ENCODE measurements around the gene MYH11.

Gene MYH11

DNA sequence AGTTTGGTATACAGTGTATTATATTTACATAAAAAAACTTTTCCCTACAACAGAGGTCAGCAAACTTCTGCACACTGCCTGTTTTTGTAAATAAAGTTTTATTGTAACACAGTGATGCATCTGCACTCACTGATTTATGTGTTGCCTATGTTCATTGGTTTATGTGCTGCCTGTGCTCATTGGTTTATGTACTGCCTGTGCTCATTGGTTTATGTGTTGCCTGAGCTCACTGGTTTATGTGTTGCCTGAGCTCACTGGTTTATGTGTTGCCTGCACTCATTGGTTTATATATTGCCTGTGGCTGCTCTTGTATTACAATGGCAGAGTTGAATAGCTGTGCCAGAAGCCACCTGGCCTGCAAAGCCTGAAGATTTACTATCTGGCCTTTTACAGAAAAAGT lies 81.6 kb downstream of the MYH11 start:
- Histone ChIP-seq H3K27me3 (replicated peaks; ENCODE audit: control insufficient read depth, insufficient read depth, low read length) (peaks cover 14% of the 10 kb centered on the region), H3K36me3 (ENCODE audit: control insufficient read depth, insufficient read depth, low read length, severe bottlenecking) (no peaks in the 10 kb centered on the region), H3K9ac (ENCODE audit: low read length) (no peak overlapping the region), H3K4me3 (ENCODE audit: low read length) (no peak overlapping the region), H3K4me1 (ENCODE audit: control insufficient read depth, insufficient read depth, low read length) (peaks cover 10% of the 10 kb centered on the region), H3K9me3 (ENCODE audit: control insufficient read depth, low read length) (no peaks in the 10 kb centered on the region)
- DNase-seq (ENCODE audit: low read depth) = no peak

DNA sequence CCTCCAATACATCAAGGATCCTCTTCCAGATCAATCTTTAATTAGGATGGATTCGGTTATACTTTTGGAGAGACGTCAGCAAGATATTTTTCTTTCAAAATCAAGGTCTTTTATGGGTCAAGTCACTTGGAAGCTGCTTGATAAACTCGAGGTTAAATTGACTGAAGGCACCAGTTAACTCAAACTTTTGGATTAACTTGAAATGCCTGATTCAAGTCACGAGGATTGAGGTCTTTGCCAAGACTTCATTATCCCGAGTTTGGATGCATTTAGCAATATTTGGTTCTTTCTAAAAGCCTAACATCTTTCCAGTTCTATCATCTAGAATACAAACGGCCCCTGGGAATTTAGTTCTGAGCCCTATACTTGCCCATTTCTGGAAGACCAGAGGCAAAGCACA lies 82.9 kb downstream of the MYH11 start:
- no peak overlapping the region for H3K4me3 ChIP-seq (ENCODE audit: low read length)
- peak; percentile 27 for DNase-seq (ENCODE audit: low read depth)
- H3K36me3 ChIP-seq (ENCODE audit: control insufficient read depth, insufficient read depth, low read length, severe bottlenecking) = no peaks in the 10 kb centered on the region
- H3K9ac ChIP-seq (ENCODE audit: low read length) = no peak overlapping the region
- H3K9me3 ChIP-seq (ENCODE audit: control insufficient read depth, low read length) = no peaks in the 10 kb centered on the region
- peaks cover 7% of the 10 kb centered on the region for H3K27me3 ChIP-seq (replicated peaks; ENCODE audit: control insufficient read depth, insufficient read depth, low read length)
- H3K4me1 ChIP-seq (ENCODE audit: control insufficient read depth, insufficient read depth, low read length) = peaks cover 13% of the 10 kb centered on the region

DNA sequence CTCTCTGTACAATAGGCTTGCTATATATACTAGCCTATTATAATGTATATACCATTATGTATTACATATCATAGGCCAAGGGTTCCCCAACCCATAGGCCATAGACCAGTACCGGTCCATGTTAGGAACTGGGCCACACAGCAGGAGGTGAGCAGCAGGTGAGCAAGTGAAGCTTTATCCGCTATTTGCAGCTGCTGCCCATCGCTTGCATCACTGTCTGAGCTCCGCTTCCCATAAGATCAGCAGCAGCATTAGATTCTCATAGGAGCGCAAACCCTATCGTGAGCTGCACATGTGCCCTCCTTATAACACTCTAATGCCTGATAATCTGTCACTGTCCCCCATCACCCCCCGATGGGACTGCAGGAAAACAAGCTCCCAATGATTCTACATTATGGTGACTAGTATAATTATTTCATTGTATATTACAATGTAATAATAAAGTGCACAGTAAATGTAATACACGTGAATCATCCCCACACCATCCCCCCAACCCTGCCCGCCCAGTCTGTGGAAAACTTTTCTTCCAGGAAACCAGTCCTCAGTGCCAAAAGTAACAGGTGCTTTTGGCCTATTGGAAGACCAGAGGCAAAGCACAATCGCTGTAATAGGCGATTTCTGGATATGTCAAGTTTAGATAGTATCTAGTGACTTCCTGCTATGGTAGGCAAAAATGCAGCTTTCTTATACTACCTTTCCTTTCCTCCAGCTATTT lies 84.1 kb downstream of the MYH11 start:
- H3K4me3 ChIP-seq (ENCODE audit: low read length) = no peak overlapping the region
- H3K9me3 ChIP-seq (ENCODE audit: control insufficient read depth, low read length) = no peaks in the 10 kb centered on the region
- H3K27me3 ChIP-seq (replicated peaks; ENCODE audit: control insufficient read depth, insufficient read depth, low read length) = no peaks in the 10 kb centered on the region
- H3K4me1 ChIP-seq (ENCODE audit: control insufficient read depth, insufficient read depth, low read length) = peaks cover 13% of the 10 kb centered on the region
- no peak for DNase-seq (ENCODE audit: low read depth)
- H3K9ac ChIP-seq (ENCODE audit: low read length) = no peak overlapping the region
- H3K36me3 ChIP-seq (ENCODE audit: control insufficient read depth, insufficient read depth, low read length, severe bottlenecking) = no peaks in the 10 kb centered on the region

DNA sequence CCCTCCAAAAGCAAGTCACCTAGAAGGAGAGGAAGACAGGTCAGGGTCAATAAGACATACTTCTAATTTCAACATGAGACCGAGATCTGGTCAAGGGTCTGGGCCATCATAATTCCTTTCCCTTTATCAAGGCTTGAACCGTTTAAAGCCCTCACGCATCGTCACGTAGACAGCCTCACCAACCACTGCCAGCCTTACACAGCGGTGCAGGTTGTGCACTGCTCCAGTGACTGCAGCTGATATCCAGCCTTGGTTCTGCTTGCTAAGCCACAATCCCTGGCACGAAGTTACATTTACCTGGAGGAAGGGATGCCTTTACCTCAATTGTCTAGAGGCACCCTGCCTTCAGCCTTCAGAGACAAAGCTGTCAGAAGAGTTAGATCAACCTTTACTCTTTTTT lies 85.1 kb downstream of the MYH11 start:
- Histone ChIP-seq H3K4me1 (ENCODE audit: control insufficient read depth, insufficient read depth, low read length) (peaks cover 13% of the 10 kb centered on the region), H3K4me3 (ENCODE audit: low read length) (no peak overlapping the region), H3K36me3 (ENCODE audit: control insufficient read depth, insufficient read depth, low read length, severe bottlenecking) (no peaks in the 10 kb centered on the region), H3K27me3 (replicated peaks; ENCODE audit: control insufficient read depth, insufficient read depth, low read length) (no peaks in the 10 kb centered on the region), H3K9me3 (ENCODE audit: control insufficient read depth, low read length) (no peaks in the 10 kb centered on the region), H3K9ac (ENCODE audit: low read length) (no peak overlapping the region)
- DNase-seq (ENCODE audit: low read depth) = no peak

DNA sequence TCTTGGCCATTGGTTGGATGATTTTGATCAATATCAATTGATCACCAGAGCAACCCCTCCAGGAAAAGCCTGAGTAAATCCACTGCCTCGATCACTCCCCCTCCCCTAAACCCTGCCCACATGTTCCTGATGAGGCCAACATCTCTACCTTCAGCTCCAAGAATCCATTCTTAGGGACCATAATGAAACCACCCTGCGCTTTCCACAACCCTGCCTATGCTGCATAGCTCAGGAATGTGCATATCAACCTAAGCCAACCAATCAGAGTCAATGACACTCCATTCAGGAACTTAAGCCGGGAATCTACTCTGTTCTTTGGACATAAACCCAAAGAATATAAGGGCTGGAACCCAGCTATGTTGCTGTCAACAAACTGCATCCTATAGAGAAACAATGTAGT lies 86.3 kb downstream of the MYH11 start:
- no peaks in the 10 kb centered on the region for H3K27me3 ChIP-seq (replicated peaks; ENCODE audit: control insufficient read depth, insufficient read depth, low read length)
- no peaks in the 10 kb centered on the region for H3K9me3 ChIP-seq (ENCODE audit: control insufficient read depth, low read length)
- no peak overlapping the region for H3K9ac ChIP-seq (ENCODE audit: low read length)
- H3K4me3 ChIP-seq (ENCODE audit: low read length) = peak overlapping the region; percentile 15
- no peak for DNase-seq (ENCODE audit: low read depth)
- no peaks in the 10 kb centered on the region for H3K36me3 ChIP-seq (ENCODE audit: control insufficient read depth, insufficient read depth, low read length, severe bottlenecking)
- peaks cover 19% of the 10 kb centered on the region for H3K4me1 ChIP-seq (ENCODE audit: control insufficient read depth, insufficient read depth, low read length)

DNA sequence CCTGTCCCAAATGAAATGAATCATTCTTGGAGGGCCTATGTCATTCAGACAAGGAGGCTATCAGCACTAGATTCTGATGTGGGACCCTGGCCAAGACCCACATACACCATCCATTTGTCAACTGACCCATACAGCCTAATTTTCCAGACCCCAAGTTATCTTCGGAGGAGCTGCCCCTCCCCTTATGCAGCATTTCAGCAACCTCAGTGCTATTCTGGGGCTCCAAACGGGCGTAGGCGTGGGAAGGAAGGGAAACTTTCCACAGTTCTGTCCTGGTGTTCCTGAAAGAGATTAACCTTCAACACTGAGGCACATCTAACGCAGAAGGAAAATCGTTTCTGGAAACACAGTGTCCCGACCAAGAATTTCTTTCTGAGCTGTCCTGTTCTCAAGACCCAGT lies 86.7 kb downstream of the MYH11 start:
- no peaks in the 10 kb centered on the region for H3K9me3 ChIP-seq (ENCODE audit: control insufficient read depth, low read length)
- DNase-seq (ENCODE audit: low read depth) = no peak
- H3K4me1 ChIP-seq (ENCODE audit: control insufficient read depth, insufficient read depth, low read length) = peaks cover 21% of the 10 kb centered on the region
- no peaks in the 10 kb centered on the region for H3K36me3 ChIP-seq (ENCODE audit: control insufficient read depth, insufficient read depth, low read length, severe bottlenecking)
- H3K4me3 ChIP-seq (ENCODE audit: low read length) = peak overlapping the region; percentile 15
- no peaks in the 10 kb centered on the region for H3K27me3 ChIP-seq (replicated peaks; ENCODE audit: control insufficient read depth, insufficient read depth, low read length)
- H3K9ac ChIP-seq (ENCODE audit: low read length) = no peak overlapping the region

DNA sequence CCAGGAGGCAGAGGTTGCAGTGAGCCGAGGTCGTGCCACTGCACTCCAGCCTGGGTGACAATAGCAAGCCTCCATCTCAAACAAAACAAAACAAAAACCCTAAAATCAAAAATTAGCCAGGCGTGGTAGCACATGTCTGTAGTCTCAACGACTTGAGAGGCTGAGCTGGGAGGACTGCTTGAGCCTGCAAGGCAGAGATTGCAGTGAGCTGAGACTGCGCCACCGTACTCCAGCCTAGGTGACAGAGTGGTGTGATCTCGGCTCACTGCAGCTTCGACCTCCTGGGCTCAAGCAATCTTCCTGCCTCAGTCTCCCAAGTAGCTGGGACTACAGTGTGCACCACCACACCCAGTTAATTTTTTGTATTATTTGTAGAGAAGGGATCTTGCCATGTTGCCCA lies 87.6 kb downstream of the MYH11 start:
- Histone ChIP-seq H3K36me3 (ENCODE audit: control insufficient read depth, insufficient read depth, low read length, severe bottlenecking) (no peaks in the 10 kb centered on the region), H3K9ac (ENCODE audit: low read length) (no peak overlapping the region), H3K4me1 (ENCODE audit: control insufficient read depth, insufficient read depth, low read length) (peaks cover 19% of the 10 kb centered on the region), H3K27me3 (replicated peaks; ENCODE audit: control insufficient read depth, insufficient read depth, low read length) (peaks cover 4% of the 10 kb centered on the region), H3K9me3 (ENCODE audit: control insufficient read depth, low read length) (no peaks in the 10 kb centered on the region), H3K4me3 (ENCODE audit: low read length) (no peak overlapping the region)
- DNase-seq (ENCODE audit: low read depth) = no peak

DNA sequence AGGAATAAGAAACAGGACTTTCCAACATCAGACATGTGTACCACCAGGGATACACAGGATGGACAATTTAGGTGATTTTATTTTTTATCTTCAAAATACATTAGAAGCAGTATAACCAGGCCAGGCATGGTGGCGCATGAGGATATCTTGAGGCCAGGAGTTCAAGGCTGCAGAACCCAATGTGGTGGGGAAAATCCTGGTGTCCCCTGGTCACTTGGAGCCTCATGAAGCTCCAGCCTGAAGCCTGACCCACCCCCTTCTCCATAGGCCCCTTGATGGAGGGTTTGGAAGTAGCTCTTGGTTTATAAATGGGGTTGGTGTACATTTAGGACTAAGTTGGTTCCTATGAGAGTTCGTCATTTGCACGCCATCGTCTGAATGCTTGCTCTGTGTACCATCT lies 88.6 kb downstream of the MYH11 start:
- H3K9ac ChIP-seq (ENCODE audit: low read length) = no peak overlapping the region
- no peaks in the 10 kb centered on the region for H3K36me3 ChIP-seq (ENCODE audit: control insufficient read depth, insufficient read depth, low read length, severe bottlenecking)
- no peaks in the 10 kb centered on the region for H3K9me3 ChIP-seq (ENCODE audit: control insufficient read depth, low read length)
- H3K27me3 ChIP-seq (replicated peaks; ENCODE audit: control insufficient read depth, insufficient read depth, low read length) = peaks cover 10% of the 10 kb centered on the region
- H3K4me1 ChIP-seq (ENCODE audit: control insufficient read depth, insufficient read depth, low read length) = peaks cover 16% of the 10 kb centered on the region
- H3K4me3 ChIP-seq (ENCODE audit: low read length) = no peak overlapping the region
- DNase-seq (ENCODE audit: low read depth) = no peak

DNA sequence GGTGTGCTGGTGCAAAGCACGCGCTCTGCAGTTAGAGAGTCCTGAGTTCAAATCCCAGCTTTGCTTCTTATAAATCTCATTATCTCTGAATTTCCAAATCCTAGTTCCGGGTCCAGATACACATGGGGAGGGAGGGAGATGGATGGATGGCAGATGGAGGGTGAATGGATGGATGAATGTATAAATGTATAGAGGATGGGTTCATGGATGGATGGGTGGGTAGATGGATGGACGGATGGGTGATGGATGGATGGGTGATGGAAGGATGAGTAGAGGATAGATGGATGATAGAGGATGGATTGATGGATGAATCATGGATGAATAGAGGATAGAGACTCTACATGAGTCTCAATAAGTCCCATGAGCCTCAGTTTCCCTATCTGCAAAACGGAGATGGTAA lies 89.9 kb downstream of the MYH11 start:
- Histone ChIP-seq H3K27me3 (replicated peaks; ENCODE audit: control insufficient read depth, insufficient read depth, low read length) (peaks cover 21% of the 10 kb centered on the region), H3K9ac (ENCODE audit: low read length) (no peak overlapping the region), H3K9me3 (ENCODE audit: control insufficient read depth, low read length) (no peaks in the 10 kb centered on the region), H3K36me3 (ENCODE audit: control insufficient read depth, insufficient read depth, low read length, severe bottlenecking) (no peaks in the 10 kb centered on the region), H3K4me1 (ENCODE audit: control insufficient read depth, insufficient read depth, low read length) (peaks cover 16% of the 10 kb centered on the region), H3K4me3 (ENCODE audit: low read length) (no peak overlapping the region)
- no peak for DNase-seq (ENCODE audit: low read depth)

DNA sequence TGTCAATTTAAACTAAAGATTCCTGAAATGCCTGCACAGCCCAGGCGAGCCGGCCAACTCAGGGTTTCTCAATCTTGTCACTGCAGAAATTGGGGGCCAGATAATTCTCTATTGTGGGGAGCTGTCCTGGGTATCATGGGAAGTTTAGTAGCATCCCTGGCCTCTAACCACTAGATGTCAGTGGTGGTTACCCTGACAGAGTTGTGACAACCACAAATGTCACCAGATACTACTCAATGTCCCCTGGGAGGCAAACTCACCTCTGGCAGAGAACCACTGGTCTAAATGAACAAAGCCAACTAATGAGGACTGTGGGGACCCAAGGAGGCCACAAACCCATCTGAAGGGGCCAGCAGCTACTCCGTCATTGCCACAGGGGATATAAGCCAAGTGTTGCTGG lies 90.9 kb downstream of the MYH11 start:
- Histone ChIP-seq H3K9ac (ENCODE audit: low read length) (no peak overlapping the region), H3K36me3 (ENCODE audit: control insufficient read depth, insufficient read depth, low read length, severe bottlenecking) (no peaks in the 10 kb centered on the region), H3K4me1 (ENCODE audit: control insufficient read depth, insufficient read depth, low read length) (peaks cover 16% of the 10 kb centered on the region), H3K27me3 (replicated peaks; ENCODE audit: control insufficient read depth, insufficient read depth, low read length) (peaks cover 21% of the 10 kb centered on the region), H3K4me3 (ENCODE audit: low read length) (no peak overlapping the region), H3K9me3 (ENCODE audit: control insufficient read depth, low read length) (no peaks in the 10 kb centered on the region)
- DNase-seq (ENCODE audit: low read depth) = peak; percentile 71

DNA sequence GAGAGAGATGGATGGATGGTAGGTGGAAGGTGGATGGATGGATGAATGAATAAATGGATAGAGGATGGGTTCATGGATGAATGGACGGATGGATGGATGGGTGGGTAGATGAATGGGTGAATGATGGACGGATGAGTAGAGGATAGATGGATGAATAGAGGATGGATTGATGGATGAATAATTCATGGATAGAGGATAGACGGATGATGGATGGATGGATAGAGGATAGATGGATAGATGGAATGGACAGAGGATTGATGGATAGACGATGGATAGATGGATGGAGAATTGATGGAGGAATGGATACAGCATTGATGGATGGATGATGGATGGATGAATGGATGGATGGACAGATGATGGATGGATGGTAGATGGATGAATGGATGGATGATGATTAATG lies 91.7 kb downstream of the MYH11 start:
- Histone ChIP-seq H3K36me3 (ENCODE audit: control insufficient read depth, insufficient read depth, low read length, severe bottlenecking) (no peaks in the 10 kb centered on the region), H3K4me1 (ENCODE audit: control insufficient read depth, insufficient read depth, low read length) (peaks cover 10% of the 10 kb centered on the region), H3K9me3 (ENCODE audit: control insufficient read depth, low read length) (no peaks in the 10 kb centered on the region), H3K27me3 (replicated peaks; ENCODE audit: control insufficient read depth, insufficient read depth, low read length) (peaks cover 25% of the 10 kb centered on the region), H3K9ac (ENCODE audit: low read length) (no peak overlapping the region), H3K4me3 (ENCODE audit: low read length) (no peak overlapping the region)
- no peak for DNase-seq (ENCODE audit: low read depth)

DNA sequence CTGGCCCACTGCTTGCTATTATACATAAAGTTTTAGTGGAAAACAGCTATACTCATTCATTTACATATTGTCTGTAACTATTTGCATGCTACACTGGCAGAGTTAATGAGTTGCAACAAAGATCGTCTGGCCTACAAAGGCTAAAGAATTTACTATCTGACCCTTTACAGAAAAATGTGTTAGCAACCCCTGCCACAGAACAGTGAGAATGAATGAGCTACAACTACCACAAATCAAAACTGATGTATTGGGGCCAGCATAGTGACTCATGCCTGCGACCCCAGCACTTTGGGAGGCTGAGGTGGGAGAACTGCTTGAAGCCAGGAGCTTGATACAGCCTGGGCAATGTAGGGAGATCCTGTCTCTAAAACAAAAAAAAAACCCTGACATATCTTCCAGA lies 92.7 kb downstream of the MYH11 start:
- Histone ChIP-seq H3K36me3 (ENCODE audit: control insufficient read depth, insufficient read depth, low read length, severe bottlenecking) (no peaks in the 10 kb centered on the region), H3K4me3 (ENCODE audit: low read length) (no peak overlapping the region), H3K4me1 (ENCODE audit: control insufficient read depth, insufficient read depth, low read length) (peaks cover 8% of the 10 kb centered on the region), H3K9ac (ENCODE audit: low read length) (no peak overlapping the region), H3K9me3 (ENCODE audit: control insufficient read depth, low read length) (no peaks in the 10 kb centered on the region), H3K27me3 (replicated peaks; ENCODE audit: control insufficient read depth, insufficient read depth, low read length) (peaks cover 27% of the 10 kb centered on the region)
- no peak for DNase-seq (ENCODE audit: low read depth)

All from adipocyte (in vitro differentiated cells).